OCI-LY3 (cell line): ENCODE results near the gene APOL1.
"Not testable (repeated sequence)": the region's sequence is repeated elsewhere in the genome, so short reads cannot be mapped to it uniquely, and the experiment has no call there.

Source experiments
- H2AFZ ChIP-seq: fragments of 200-600, 300-600 bp; shearing (Covaris generic); 2 replicates; pipeline ENCODE4 v1.6.0; 2014; ENCODE audit warnings: antibody characterized with exemption, low read depth, low read length
- H3K27ac ChIP-seq: fragments of 200-600, 300-600 bp; sonication (generic); 2 replicates; pipeline ENCODE4 v1.5.1; 2014; ENCODE audit warnings: mild to moderate bottlenecking, low read length, moderate library complexity, mixed read lengths
- H3K27me3 ChIP-seq: fragments of 200-600, 300-600 bp; sonication (generic); 2 replicates; pipeline ENCODE4 v1.6.1; 2014; ENCODE audit warnings: low read depth, low read length, mixed read lengths
- H3K36me3 ChIP-seq: fragments of 200-600, 300-600 bp; sonication (generic); replicated peaks from 2 replicates; pipeline ENCODE3; 2014; ENCODE audit warnings: low read depth, low read length, mixed read lengths
- H3K4me1 ChIP-seq: fragments of 300-600, 200-600 bp; sonication (generic); 2 replicates; pipeline ENCODE4 v1.6.1; 2014; ENCODE audit warnings: low read length, mixed read lengths
- H3K4me2 ChIP-seq: fragments of 200-600, 300-600 bp; sonication (generic); 2 replicates; pipeline ENCODE4 v1.6.1; 2014; ENCODE audit warnings: low read length, mixed read lengths
- H3K4me3 ChIP-seq: fragments of 300-600, 200-600 bp; sonication (generic); 2 replicates; pipeline ENCODE4 v1.5.1; 2014; ENCODE audit warnings: antibody characterized with exemption, mild to moderate bottlenecking, low read length, moderate library complexity
- H3K79me2 ChIP-seq: fragments of 300-600, 200-600 bp; shearing (Covaris generic); 2 replicates; pipeline ENCODE4 v1.6.1; 2014; ENCODE audit warnings: mild to moderate bottlenecking, low read length, mixed read lengths
- H3K9ac ChIP-seq: fragments of 300-600, 200-600 bp; shearing (Covaris generic); 2 replicates; pipeline ENCODE4 v1.6.0; 2014; ENCODE audit warnings: mild to moderate bottlenecking, low read length, moderate library complexity
- H3K9me3 ChIP-seq: fragments of 200-600, 300-600 bp; shearing (Covaris generic); 2 replicates; pipeline ENCODE4 v1.6.1; 2014; ENCODE audit warnings: low read length, mixed read lengths; ENCODE audit not compliant: insufficient read depth
- H4K20me1 ChIP-seq: fragments of 200-600, 300-600 bp; sonication (generic); 2 replicates; pipeline ENCODE4 v1.6.1; 2016; ENCODE audit warnings: low read length, mixed read lengths; ENCODE audit not compliant: insufficient read depth
- EZH2phosphoT487 ChIP-seq: fragments of 200-600 bp; shearing (Covaris generic); IDR thresholded peaks from 2 replicates; pipeline ENCODE4 v1.6.1; 2018; ENCODE audit warnings: antibody characterized with exemption, mixed run types, low read depth
- TF ChIP-seq, protein P1 (sequence below): fragments of 200-600, 300-600 bp; sonication (generic); IDR thresholded peaks from 2 replicates; pipeline ENCODE4 v1.5.1; 2014; ENCODE audit warnings: antibody characterized with exemption, low read length, low read depth

Gene APOL1, protein sequence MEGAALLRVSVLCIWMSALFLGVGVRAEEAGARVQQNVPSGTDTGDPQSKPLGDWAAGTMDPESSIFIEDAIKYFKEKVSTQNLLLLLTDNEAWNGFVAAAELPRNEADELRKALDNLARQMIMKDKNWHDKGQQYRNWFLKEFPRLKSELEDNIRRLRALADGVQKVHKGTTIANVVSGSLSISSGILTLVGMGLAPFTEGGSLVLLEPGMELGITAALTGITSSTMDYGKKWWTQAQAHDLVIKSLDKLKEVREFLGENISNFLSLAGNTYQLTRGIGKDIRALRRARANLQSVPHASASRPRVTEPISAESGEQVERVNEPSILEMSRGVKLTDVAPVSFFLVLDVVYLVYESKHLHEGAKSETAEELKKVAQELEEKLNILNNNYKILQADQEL

DNA sequence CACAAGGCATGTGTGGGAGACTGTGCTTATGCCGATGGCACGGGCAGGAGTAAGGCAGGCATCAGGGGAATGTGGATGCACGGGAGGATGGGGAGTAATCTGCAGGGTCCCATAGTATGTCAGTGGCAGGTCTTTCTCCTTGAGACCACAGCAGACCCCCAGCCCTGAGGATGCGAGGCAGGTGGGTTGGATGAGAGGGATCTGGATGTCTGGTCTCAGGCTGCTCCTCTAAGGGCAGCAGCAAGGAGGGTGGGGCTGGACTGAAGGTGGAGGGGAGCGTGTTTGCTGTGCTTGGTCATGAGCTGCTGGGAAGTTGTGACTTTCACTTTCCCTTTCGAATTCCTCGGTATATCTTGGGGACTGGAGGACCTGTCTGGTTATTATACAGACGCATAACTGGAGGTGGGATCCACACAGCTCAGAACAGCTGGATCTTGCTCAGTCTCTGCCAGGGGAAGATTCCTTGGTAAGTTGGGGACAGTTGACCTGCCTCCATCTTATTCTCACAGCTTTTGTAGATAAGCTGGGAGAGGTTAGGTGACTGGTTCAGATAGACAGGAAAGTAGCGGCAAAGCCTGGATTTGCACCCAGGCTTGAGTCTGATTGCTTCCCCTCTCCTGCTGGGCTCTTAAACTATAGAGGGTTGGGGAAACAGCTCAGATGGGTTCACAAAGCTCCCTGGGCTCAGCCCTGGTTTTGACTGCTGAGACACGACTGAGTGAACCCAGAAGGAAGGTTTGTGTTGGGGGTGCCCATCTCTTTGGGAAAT is at the start of gene APOL1:
APOL1 (plus strand) TSS at position 380 of the 769 bp plus-strand sequence. CDS start 1,823 bp downstream, outside the sequence.
- peak within 1 kb of the TSS; percentile 77 for H3K4me3 ChIP-seq

DNA sequence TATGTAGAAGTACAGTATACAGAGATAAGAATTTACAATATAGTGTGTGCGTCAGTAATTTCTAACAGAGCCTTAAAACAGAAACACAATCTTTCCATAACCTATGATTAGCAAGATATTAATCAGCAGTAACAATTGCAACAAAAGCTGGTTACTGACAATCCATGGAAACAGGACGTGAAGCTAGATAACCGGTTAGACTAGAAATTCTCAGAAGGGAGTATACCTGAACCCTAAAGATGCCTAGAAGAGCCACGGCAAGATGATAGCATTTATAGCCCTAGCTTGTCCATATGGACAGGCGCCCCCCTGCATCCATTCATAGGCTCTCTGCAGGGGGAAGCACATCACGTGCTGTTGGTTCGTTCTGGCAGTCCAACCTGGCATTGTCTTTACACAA is 49.5 kb upstream of the APOL1 start:
- not testable (repeated sequence) for H3K27me3 ChIP-seq, H3K4me2 ChIP-seq, H3K79me2 ChIP-seq, H2AFZ ChIP-seq, H3K27ac ChIP-seq, H4K20me1 ChIP-seq, H3K9ac ChIP-seq, H3K4me1 ChIP-seq, H3K9me3 ChIP-seq, H3K36me3 ChIP-seq, H3K4me3 ChIP-seq

More for the DNA sequence above, at the start of gene APOL1:
- Histone ChIP-seq H3K27me3 (no peaks in the 10 kb centered on the region), H4K20me1 (peaks cover 6% of the 10 kb centered on the region; the same call in 1 of the 2 replicates), H3K9ac (peak within 1 kb of the TSS; percentile 87), H3K27ac (peak within 1 kb of the TSS; percentile 94), H3K9me3 (peaks cover 15% of the 10 kb centered on the region), H3K79me2 (peaks cover 63% of the 10 kb centered on the region), H3K36me3 (peaks cover 51% of the 10 kb centered on the region), H2AFZ (no peak within 1 kb of the TSS), H3K4me2 (peak within 1 kb of the TSS; percentile 97), H3K4me1 (peaks cover 91% of the 10 kb centered on the region)
- TF ChIP-seq, protein P1, sequence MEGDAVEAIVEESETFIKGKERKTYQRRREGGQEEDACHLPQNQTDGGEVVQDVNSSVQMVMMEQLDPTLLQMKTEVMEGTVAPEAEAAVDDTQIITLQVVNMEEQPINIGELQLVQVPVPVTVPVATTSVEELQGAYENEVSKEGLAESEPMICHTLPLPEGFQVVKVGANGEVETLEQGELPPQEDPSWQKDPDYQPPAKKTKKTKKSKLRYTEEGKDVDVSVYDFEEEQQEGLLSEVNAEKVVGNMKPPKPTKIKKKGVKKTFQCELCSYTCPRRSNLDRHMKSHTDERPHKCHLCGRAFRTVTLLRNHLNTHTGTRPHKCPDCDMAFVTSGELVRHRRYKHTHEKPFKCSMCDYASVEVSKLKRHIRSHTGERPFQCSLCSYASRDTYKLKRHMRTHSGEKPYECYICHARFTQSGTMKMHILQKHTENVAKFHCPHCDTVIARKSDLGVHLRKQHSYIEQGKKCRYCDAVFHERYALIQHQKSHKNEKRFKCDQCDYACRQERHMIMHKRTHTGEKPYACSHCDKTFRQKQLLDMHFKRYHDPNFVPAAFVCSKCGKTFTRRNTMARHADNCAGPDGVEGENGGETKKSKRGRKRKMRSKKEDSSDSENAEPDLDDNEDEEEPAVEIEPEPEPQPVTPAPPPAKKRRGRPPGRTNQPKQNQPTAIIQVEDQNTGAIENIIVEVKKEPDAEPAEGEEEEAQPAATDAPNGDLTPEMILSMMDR, result no peak
- TF ChIP-seq EZH2phosphoT487, result no peak

DNA sequence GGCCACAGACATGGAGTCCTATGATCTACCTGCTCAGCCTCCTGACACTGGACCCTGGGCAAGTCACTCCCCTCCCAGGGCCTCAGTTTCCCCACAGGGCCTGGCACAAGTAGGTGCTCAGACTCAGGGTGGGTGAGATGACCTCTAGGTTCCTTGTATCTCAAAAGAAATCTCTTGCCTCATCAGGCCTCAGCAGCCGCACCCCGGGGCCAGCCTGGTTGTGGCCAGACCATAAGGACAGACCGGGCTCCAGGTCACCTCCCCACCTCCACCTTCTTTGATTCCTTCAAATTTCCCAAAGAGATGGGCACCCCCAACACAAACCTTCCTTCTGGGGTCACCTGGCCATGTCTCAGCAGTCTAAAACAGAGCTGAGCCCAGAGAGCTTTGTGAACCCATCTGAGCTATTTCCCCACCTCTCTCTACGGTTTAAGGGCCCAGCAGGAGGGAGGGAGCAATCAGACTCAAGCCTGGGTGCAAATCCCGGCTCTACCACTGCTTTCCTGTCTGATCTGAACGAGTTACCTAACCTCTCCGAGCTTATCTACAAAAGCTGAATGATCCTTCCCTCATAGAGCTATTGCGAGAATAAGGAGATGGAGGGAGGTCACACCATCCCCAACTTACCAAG is 48.8 kb upstream of the APOL1 start:
- Histone ChIP-seq H3K36me3 (no peaks in the 10 kb centered on the region), H2AFZ (no peak overlapping the region), H4K20me1 (no peaks in the 10 kb centered on the region), H3K9ac (no peak overlapping the region), H3K27ac (no peak overlapping the region), H3K27me3 (peaks cover 3% of the 10 kb centered on the region; the same call in 1 of the 2 replicates), H3K4me2 (no peak overlapping the region), H3K79me2 (no peaks in the 10 kb centered on the region), H3K9me3 (no peaks in the 10 kb centered on the region; the same call in 1 of the 2 replicates), H3K4me1 (peaks cover 3% of the 10 kb centered on the region; the same call in 1 of the 2 replicates), H3K4me3 (no peak overlapping the region)
- TF ChIP-seq, protein P1, result no peak
- TF ChIP-seq EZH2phosphoT487, result no peak

DNA sequence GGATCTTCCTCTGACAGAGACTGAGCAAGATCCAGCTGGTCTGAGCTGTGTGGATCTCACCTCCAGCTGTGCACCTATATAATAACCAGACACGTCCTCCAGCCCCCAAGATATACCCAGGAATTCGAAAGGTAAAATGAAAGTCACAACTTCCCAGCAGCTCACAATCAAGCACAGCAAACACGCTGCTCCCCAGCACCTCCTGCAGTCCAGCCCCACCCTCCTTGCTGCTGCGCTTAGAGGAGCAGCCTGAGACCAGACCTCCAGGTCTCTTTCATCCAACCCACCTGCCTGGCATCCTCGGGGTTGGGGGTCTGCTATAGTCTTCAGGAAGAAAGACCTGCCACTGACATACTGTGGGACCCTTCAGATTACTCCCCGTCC is 48.3 kb upstream of the APOL1 start:
- no peak overlapping the region for H3K4me3 ChIP-seq

DNA sequence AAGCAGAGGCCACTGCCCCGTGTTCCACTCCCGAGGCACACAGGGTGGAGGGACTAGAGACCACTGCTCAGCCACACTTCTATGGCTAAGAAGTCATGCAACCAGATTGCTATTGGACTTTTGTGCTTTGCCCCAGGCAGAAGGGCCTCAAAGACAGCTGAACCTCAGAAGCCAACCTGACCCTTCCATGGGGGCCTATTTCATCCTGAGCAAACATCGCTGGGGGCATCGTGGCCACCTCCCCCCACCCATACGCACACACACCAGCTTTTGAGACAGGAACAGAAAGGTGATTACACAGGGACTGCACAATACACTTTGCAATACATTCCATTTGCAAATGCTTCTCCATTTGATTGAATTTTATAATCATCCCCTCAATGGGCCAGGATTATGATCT is 47.4 kb upstream of the APOL1 start:
- not testable (repeated sequence) for H4K20me1 ChIP-seq, H3K9me3 ChIP-seq, H3K27me3 ChIP-seq, H3K4me3 ChIP-seq, H3K79me2 ChIP-seq, H3K9ac ChIP-seq, H3K27ac ChIP-seq, H3K36me3 ChIP-seq, H3K4me2 ChIP-seq, H2AFZ ChIP-seq
- H3K4me1 ChIP-seq, result peaks cover 11% of the 10 kb centered on the region

More for the DNA sequence above, 48.3 kb upstream of the APOL1 start:
- no peak overlapping the region for H2AFZ ChIP-seq
- peaks cover 5% of the 10 kb centered on the region; the same call in 1 of the 2 replicates for H3K4me1 ChIP-seq
- no peak overlapping the region for H3K27ac ChIP-seq
- peaks cover 3% of the 10 kb centered on the region; the same call in 1 of the 2 replicates for H3K27me3 ChIP-seq
- H3K9me3 ChIP-seq, result no peaks in the 10 kb centered on the region; the same call in 1 of the 2 replicates
- H3K4me2 ChIP-seq, result no peak overlapping the region
- H4K20me1 ChIP-seq, result no peaks in the 10 kb centered on the region
- H3K36me3 ChIP-seq, result no peaks in the 10 kb centered on the region
- TF ChIP-seq, protein P1, result no peak
- TF ChIP-seq EZH2phosphoT487, result no peak
- H3K9ac ChIP-seq, result no peak overlapping the region
- no peaks in the 10 kb centered on the region for H3K79me2 ChIP-seq
